ENCODE data around the gene NMNAT2.

- no peak for TF ChIP-seq POLR2A (IDR thresholded peaks at IDR 0.05; ENCODE audit: low read depth, low read length)
- no peak for TF ChIP-seq RAD21 (IDR thresholded peaks at IDR 0.05; ENCODE audit: low read length)
- TF ChIP-seq CTCF (conservative IDR thresholded peaks at IDR 0.05; ENCODE audit: low read depth, low read length), result no peak
- no peak for TF ChIP-seq SMC3 (IDR thresholded peaks at IDR 0.05; ENCODE audit: low read depth, low read length)
- no peak for TF ChIP-seq CEBPB (IDR thresholded peaks at IDR 0.05; ENCODE audit: low read depth, low read length)
- no peak for TF ChIP-seq NFE2L2 (IDR thresholded peaks at IDR 0.05; ENCODE audit: low read depth, low read length)
- no peak for TF ChIP-seq MXI1 (IDR thresholded peaks at IDR 0.05; ENCODE audit: borderline replicate concordance, low read depth, low read length)
- TF ChIP-seq ELK1 (IDR thresholded peaks at IDR 0.05; ENCODE audit: borderline replicate concordance, low read depth, low read length), result no peak
- TF ChIP-seq RFX5 (IDR thresholded peaks at IDR 0.05; ENCODE audit: low read depth, low read length), result no peak
- no peak for TF ChIP-seq CHD1 (IDR thresholded peaks at IDR 0.05; ENCODE audit: low read depth, low read length)
Measured at GRCh38 chr1:183273300-183273699, 144.9 kb downstream of the NMNAT2 start.

Measured in IMR-90 (cell line).